Measurements from ENCODE around the gene GOPC. TPM values are rescaled to one million over a fixed set of nuclear protein-coding genes. Genes with fewer than 3 reads are reported as not detected.

GOPC gene
- total RNA-seq, 1 experiment from 2014 or later: 24.2 TPM

DNA sequence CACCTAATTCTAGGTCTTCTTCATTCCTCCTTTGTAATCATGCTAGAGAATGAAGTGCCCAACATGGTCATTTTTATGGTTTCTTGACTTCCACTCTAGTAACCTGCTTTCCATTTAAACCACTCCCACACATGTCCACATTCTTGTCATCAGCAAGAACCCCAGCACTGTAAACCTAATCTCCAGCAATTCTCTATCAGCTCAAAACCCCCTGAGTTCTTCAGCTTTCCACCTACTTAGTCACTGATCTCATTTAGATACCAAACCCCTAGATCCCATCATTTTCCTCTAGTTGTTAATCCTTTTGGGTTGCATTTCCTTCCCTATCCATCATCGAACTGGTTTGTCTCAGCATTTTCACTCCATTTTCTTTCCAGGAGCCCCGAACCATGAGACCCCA, 49.7 kb downstream of the GOPC start:
- DNase-seq (ENCODE audit: low read depth, low spot score) (no peak), ATAC-seq (no peak)
- H3K4me1 ChIP-seq (ENCODE audit: control insufficient read depth in 1 of 2, insufficient read depth in 2 of 2, low read length in 2 of 2): peaks cover 21 to 27% of the 10 kb centered on the region in 2 experiments
- H4K20me1 ChIP-seq (ENCODE audit: insufficient read depth): no peaks in the 10 kb centered on the region
- H3K4me2 ChIP-seq (ENCODE audit: low read length): no peak overlapping the region
- TF ChIP-seq, protein P1, sequence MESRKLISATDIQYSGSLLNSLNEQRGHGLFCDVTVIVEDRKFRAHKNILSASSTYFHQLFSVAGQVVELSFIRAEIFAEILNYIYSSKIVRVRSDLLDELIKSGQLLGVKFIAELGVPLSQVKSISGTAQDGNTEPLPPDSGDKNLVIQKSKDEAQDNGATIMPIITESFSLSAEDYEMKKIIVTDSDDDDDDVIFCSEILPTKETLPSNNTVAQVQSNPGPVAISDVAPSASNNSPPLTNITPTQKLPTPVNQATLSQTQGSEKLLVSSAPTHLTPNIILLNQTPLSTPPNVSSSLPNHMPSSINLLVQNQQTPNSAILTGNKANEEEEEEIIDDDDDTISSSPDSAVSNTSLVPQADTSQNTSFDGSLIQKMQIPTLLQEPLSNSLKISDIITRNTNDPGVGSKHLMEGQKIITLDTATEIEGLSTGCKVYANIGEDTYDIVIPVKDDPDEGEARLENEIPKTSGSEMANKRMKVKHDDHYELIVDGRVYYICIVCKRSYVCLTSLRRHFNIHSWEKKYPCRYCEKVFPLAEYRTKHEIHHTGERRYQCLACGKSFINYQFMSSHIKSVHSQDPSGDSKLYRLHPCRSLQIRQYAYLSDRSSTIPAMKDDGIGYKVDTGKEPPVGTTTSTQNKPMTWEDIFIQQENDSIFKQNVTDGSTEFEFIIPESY (IDR thresholded peaks at IDR 0.05; ENCODE audit: extremely low read depth, insufficient replicate concordance, low read length): no peak
- TF ChIP-seq, protein P2, sequence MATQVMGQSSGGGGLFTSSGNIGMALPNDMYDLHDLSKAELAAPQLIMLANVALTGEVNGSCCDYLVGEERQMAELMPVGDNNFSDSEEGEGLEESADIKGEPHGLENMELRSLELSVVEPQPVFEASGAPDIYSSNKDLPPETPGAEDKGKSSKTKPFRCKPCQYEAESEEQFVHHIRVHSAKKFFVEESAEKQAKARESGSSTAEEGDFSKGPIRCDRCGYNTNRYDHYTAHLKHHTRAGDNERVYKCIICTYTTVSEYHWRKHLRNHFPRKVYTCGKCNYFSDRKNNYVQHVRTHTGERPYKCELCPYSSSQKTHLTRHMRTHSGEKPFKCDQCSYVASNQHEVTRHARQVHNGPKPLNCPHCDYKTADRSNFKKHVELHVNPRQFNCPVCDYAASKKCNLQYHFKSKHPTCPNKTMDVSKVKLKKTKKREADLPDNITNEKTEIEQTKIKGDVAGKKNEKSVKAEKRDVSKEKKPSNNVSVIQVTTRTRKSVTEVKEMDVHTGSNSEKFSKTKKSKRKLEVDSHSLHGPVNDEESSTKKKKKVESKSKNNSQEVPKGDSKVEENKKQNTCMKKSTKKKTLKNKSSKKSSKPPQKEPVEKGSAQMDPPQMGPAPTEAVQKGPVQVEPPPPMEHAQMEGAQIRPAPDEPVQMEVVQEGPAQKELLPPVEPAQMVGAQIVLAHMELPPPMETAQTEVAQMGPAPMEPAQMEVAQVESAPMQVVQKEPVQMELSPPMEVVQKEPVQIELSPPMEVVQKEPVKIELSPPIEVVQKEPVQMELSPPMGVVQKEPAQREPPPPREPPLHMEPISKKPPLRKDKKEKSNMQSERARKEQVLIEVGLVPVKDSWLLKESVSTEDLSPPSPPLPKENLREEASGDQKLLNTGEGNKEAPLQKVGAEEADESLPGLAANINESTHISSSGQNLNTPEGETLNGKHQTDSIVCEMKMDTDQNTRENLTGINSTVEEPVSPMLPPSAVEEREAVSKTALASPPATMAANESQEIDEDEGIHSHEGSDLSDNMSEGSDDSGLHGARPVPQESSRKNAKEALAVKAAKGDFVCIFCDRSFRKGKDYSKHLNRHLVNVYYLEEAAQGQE (IDR thresholded peaks at IDR 0.05; ENCODE audit: low read depth): no peak
- TF ChIP-seq POLR2AphosphoS5 (IDR thresholded peaks at IDR 0.05; ENCODE audit: low read depth, low read length) (no peak), EZH2phosphoT487 (IDR thresholded peaks at IDR 0.05; ENCODE audit: borderline replicate concordance) (no peak), ELF1 (IDR thresholded peaks at IDR 0.05; ENCODE audit: borderline replicate concordance, low read depth) (no peak), JUND (IDR thresholded peaks at IDR 0.05) (no peak), ZFX (IDR thresholded peaks at IDR 0.05) (no peak), SIN3A (IDR thresholded peaks at IDR 0.05; ENCODE audit: low read depth) (no peak), YY1 (IDR thresholded peaks at IDR 0.05; ENCODE audit: extremely low read depth, insufficient replicate concordance, low read depth, low read length) (no peak), ZNF274 (IDR thresholded peaks at IDR 0.05; ENCODE audit: low read depth, low read length) (no peak), CBX3 (IDR thresholded peaks at IDR 0.05; ENCODE audit: low read depth) (no peak)
- TF ChIP-seq, protein P3, sequence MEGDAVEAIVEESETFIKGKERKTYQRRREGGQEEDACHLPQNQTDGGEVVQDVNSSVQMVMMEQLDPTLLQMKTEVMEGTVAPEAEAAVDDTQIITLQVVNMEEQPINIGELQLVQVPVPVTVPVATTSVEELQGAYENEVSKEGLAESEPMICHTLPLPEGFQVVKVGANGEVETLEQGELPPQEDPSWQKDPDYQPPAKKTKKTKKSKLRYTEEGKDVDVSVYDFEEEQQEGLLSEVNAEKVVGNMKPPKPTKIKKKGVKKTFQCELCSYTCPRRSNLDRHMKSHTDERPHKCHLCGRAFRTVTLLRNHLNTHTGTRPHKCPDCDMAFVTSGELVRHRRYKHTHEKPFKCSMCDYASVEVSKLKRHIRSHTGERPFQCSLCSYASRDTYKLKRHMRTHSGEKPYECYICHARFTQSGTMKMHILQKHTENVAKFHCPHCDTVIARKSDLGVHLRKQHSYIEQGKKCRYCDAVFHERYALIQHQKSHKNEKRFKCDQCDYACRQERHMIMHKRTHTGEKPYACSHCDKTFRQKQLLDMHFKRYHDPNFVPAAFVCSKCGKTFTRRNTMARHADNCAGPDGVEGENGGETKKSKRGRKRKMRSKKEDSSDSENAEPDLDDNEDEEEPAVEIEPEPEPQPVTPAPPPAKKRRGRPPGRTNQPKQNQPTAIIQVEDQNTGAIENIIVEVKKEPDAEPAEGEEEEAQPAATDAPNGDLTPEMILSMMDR (IDR thresholded peaks at IDR 0.05 in 2 of 3, conservative IDR thresholded peaks at IDR 0.05 in 1 of 3; ENCODE audit: borderline replicate concordance in 1 of 3, insufficient read depth in 1 of 3, low read depth in 2 of 3, low read length in 2 of 3): no peak
- TF ChIP-seq, protein P4, sequence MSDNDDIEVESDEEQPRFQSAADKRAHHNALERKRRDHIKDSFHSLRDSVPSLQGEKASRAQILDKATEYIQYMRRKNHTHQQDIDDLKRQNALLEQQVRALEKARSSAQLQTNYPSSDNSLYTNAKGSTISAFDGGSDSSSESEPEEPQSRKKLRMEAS (IDR thresholded peaks at IDR 0.05): no peak
- TF ChIP-seq, protein P5, sequence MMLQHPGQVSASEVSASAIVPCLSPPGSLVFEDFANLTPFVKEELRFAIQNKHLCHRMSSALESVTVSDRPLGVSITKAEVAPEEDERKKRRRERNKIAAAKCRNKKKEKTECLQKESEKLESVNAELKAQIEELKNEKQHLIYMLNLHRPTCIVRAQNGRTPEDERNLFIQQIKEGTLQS (IDR thresholded peaks at IDR 0.05): no peak
- no peaks in the 10 kb centered on the region for H3K9me2 ChIP-seq (ENCODE audit: insufficient read depth)
- no peaks in the 10 kb centered on the region for H3K79me2 ChIP-seq (ENCODE audit: insufficient read depth, low read length)
- POLR2A ChIA-PET: no interaction called here
- no TSS peak for BruUV-seq (replicated peaks)
- CTCF ChIA-PET: interaction anchor here (1.1 kb wide), 1 partner anchor 103 kb away, joined by 3 read pairs; no protein-coding TSS in a partner anchor
- H3K9ac ChIP-seq (ENCODE audit: low read length): no peak overlapping the region
- no peaks in the 10 kb centered on the region for H3K27me3 ChIP-seq (ENCODE audit: insufficient read depth, low read length)
- H3K27ac ChIP-seq (ENCODE audit: low read depth, low read length): no peak overlapping the region
- H2AFZ ChIP-seq (ENCODE audit: low read depth, low read length, poor library complexity, severe bottlenecking): no peak overlapping the region
- H3K36me3 ChIP-seq (ENCODE audit: control insufficient read depth in 1 of 2, insufficient read depth in 2 of 2, low read length in 2 of 2): no peaks in the 10 kb centered on the region
- no peaks in the 10 kb centered on the region for H3K9me3 ChIP-seq (ENCODE audit: control insufficient read depth in 1 of 2, insufficient read depth in 1 of 2, low read depth in 1 of 2, low read length in 2 of 2)
- intact Hi-C loops (cut with micrococcal nuclease): no loop called here
- RAD21 ChIA-PET (ENCODE audit: low non-redundant PET in 1 of 2, low total read pairs in 2 of 2, uncharacterized antibody in 2 of 2, unreplicated experiment in 2 of 2): interaction anchor here in 1 of 2 experiments (0.6 to 1.2 kb wide), 2 partner anchors 76 to 103 kb away, joined by 3 to 6 read pairs; no protein-coding TSS in a partner anchor
- H3K4me3 ChIP-seq (replicated peaks in 1 of 2; ENCODE audit: low read depth in 1 of 2, low read length in 2 of 2): no peak overlapping the region
